ENCODE results near the gene IFT172.

DNA sequence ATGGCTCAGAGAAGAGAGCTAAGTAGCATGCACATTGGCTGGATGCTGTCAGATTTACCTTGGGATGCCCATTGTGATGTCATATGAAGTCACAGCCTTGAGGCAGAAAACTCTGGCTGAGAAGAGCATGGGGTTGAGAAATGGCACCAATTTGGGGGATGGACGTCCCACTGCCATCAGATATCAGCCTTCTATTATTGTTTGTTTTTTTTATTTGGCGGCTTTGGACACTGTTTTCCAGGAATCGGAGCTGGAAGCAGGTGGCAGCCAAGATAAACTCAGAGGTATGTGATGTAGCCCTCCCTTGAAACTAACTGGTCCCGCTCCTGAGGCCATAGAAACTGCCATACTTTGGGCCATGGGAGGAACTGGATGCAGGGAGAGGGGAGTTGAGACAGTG is 47.7 kb upstream of the IFT172 start:
- TF ChIP-seq, protein P1, sequence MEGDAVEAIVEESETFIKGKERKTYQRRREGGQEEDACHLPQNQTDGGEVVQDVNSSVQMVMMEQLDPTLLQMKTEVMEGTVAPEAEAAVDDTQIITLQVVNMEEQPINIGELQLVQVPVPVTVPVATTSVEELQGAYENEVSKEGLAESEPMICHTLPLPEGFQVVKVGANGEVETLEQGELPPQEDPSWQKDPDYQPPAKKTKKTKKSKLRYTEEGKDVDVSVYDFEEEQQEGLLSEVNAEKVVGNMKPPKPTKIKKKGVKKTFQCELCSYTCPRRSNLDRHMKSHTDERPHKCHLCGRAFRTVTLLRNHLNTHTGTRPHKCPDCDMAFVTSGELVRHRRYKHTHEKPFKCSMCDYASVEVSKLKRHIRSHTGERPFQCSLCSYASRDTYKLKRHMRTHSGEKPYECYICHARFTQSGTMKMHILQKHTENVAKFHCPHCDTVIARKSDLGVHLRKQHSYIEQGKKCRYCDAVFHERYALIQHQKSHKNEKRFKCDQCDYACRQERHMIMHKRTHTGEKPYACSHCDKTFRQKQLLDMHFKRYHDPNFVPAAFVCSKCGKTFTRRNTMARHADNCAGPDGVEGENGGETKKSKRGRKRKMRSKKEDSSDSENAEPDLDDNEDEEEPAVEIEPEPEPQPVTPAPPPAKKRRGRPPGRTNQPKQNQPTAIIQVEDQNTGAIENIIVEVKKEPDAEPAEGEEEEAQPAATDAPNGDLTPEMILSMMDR (IDR thresholded peaks at IDR 0.05; ENCODE audit: borderline replicate concordance, extremely low read depth, low read length, poor library complexity, severe bottlenecking) = no peak
- no peak for TF ChIP-seq EZH2 (IDR thresholded peaks at IDR 0.05; ENCODE audit: borderline replicate concordance, low read depth, low read length, severe bottlenecking)

All from DND-41 (cell line).